Measurements from ENCODE around the gene BLMH.

The BLMH gene

GRCh38 chr17:30226878-30227277, 64.9 kb downstream of the BLMH start:
- TF ChIP-seq CTCF (IDR thresholded peaks at IDR 0.05; ENCODE audit: low read length, missing control alignments): no peak
- H3K4me3 ChIP-seq (replicated peaks; ENCODE audit: low read depth, low read length): no peak overlapping the region
- no peak for DNase-seq (ENCODE audit: low read depth)

- no peak for DNase-seq (ENCODE audit: low read depth)
- TF ChIP-seq CTCF (IDR thresholded peaks at IDR 0.05; ENCODE audit: low read length, missing control alignments): no peak
Observed at GRCh38 chr17:30225919-30226553, 65.7 kb downstream of the BLMH start.

GRCh38 chr17:30225112-30225511, 66.6 kb downstream of the BLMH start:
- no peak for DNase-seq (ENCODE audit: low read depth)
- H3K4me3 ChIP-seq (replicated peaks; ENCODE audit: low read depth, low read length): no peak overlapping the region
- no peak for TF ChIP-seq CTCF (IDR thresholded peaks at IDR 0.05; ENCODE audit: low read length, missing control alignments)

More at GRCh38 chr17:30225919-30226553, 65.7 kb downstream of the BLMH start:
- no peak overlapping the region for H3K4me3 ChIP-seq (replicated peaks; ENCODE audit: low read depth, low read length)

GRCh38 chr17:30224419-30224960, 67.3 kb downstream of the BLMH start:
- no peak for DNase-seq (ENCODE audit: low read depth)
- no peak for TF ChIP-seq CTCF (IDR thresholded peaks at IDR 0.05; ENCODE audit: low read length, missing control alignments)
- H3K4me3 ChIP-seq (replicated peaks; ENCODE audit: low read depth, low read length): no peak overlapping the region

GRCh38 chr17:30222721-30223175, 69.0 kb downstream of the BLMH start:
- TF ChIP-seq CTCF (IDR thresholded peaks at IDR 0.05; ENCODE audit: low read length, missing control alignments): no peak
- no peak overlapping the region for H3K4me3 ChIP-seq (replicated peaks; ENCODE audit: low read depth, low read length)
- DNase-seq (ENCODE audit: low read depth): no peak

- H3K4me3 ChIP-seq (replicated peaks; ENCODE audit: low read depth, low read length): no peak overlapping the region
- no peak for DNase-seq (ENCODE audit: low read depth)
- TF ChIP-seq CTCF (IDR thresholded peaks at IDR 0.05; ENCODE audit: low read length, missing control alignments): no peak
Observed at GRCh38 chr17:30222251-30222650, 69.5 kb downstream of the BLMH start.

- no peak for DNase-seq (ENCODE audit: low read depth)
- H3K4me3 ChIP-seq (replicated peaks; ENCODE audit: low read depth, low read length): no peak overlapping the region
- TF ChIP-seq CTCF (IDR thresholded peaks at IDR 0.05; ENCODE audit: low read length, missing control alignments): no peak
Observed at GRCh38 chr17:30221346-30221745, 70.4 kb downstream of the BLMH start.
